NCI-H446 (cell line): Measurements from ENCODE around the gene WDR33.

Source experiments
- DNase-seq, 2 experiments: peaks; one replicate each; lab custom pipeline; 2025; lab: John Stamatoyannopoulos, UW

WDR33 gene

DNA sequence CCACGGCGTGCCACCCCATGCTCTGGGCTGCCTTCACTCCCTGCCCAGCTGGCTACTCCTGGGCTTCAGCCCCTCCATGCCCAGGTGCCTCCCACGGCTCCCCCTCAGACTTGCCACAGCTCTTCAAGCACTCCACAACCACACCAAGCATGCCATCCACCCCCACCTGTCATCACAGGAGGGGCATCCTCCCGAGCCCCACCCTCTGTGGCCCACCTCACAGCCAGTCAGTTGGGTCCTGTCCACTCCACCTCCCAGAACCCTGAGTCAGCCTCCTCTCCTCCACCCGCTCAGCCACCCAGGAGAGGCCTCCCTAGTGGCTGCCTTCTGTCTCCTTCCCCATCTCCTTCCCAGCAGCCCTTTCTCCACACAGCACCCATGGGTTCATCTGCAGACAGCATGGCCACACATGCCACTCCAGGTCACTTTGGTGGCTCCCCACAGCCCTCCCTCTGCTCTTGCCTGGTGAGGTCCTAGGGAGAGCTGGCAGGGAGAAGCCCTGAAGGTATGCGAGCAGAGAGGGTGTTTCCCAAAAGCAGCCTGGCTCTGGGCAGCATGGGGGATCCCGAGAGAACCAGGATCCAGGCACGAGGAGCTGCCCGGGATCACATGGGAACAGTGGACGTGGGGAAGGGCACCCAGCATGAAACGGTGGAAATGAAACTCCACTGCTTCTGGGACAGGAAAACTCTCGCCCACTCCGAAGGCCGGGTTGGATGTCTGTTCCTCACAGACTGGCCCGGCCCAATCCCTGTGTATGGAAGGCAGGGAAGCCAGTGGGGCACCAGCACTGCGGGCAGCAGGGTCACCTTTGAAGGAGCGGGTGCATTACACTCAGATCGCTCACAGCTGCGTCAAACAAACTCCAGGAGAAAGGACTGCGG, 138.4 kb downstream of the WDR33 start:
- DNase-seq = no peak

DNA sequence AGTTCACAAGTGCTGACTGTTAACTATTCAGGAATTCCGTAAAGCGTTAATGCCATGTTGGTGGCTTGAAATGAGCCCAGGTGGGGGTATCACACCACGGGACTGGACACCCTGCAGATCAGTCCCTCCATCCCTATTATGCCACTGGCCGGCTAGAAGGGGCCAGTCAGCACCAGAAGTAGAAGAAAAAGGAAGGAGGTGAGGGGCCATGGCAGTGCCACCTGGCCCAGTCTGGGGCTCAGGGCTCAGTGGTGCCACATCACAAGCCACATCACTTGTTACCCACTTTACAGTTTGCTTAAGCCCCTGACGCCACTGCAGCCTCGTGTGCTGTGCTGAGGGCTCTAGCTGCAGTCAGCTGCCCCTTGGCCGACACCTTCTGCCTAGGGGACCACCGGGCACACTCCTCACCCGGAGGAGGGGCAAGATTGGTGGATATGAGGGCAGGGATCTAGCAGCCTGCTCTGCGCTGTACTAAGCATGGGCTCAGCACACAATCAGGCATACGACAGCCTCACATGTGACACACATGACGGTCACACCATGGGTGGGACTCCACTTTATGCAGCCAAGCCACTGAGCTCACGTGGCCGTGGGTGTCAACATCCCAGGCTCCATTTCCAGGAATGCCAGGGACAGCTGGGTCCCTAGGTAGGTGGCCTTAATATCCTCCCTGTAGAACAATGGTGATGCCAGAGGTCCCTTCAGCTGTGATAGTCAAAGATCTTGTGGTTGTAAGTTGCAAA, 139.2 kb downstream of the WDR33 start:
- no peak for DNase-seq

DNA sequence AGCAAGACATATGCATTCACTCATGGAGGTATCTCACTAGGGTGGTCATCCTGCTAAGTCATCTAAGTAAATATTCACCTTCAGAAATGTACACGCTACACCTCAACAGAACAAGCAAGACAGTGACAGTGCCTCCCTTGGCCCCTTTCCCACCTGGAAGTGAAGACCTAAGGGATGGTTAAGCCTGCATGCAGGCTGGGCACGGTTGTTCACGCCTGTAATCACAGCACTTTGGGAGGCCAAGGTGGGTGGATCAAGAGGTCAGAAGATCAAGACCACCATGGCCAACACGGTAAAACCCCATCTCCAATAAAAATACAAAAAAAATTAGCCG, 140.0 kb downstream of the WDR33 start:
- no peak for DNase-seq

GRCh38 chr2:127670055-127670956, 140.7 kb downstream of the WDR33 start:
- no peak for DNase-seq

DNA sequence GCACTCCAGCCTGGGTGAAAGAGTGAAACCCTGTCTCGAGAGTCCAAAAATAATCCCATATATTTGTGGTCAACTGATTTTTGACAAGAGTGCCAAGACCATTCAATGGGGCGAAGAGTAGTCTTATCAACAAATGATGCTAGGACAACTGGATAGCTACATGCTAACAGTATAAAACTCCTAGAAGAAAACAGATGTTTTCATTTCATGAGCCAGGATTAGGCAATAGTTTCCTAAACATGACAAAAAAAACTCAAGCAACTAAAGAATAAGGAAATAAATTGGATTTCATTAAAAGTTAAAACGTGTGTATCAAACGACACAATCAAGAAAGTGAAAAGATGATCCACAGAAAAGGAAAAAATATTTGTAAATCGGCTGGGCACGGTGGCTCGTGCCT, 141.9 kb downstream of the WDR33 start:
- no peak for DNase-seq

DNA sequence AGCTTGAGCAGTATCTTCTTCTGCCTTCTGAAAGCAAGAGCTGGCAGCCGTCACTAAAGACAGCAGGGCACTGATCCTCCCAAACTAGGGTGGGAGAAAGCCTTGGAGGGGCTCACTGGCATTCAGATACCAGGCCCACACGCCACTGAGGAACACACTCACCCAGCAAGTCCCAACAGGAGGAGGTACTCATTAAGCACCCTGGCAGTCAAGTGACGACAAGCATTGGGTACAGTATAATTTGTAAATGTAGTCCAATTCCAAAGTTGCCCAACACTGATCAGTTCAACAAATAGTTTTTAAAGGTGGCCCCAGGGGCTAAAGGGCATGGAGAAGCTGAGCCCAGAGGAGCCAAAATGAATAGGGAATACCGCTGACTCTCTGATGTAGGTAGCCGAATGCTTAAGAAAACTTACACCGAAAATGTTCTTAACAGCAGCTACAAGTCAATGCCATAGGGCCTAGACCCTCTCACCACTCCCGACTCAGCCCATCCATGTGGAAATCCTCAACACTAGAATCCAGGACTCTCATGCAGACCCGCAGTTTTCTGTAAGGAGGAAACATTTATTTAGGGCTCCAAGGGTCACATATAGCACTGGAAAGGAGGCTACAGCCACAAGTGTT, 145.6 kb downstream of the WDR33 start:
- DNase-seq = no peak

GRCh38 chr2:127664895-127665225, 146.1 kb downstream of the WDR33 start:
- no peak for DNase-seq

- no peak for DNase-seq
Measured at GRCh38 chr2:127664065-127664894, 146.7 kb downstream of the WDR33 start.

DNA sequence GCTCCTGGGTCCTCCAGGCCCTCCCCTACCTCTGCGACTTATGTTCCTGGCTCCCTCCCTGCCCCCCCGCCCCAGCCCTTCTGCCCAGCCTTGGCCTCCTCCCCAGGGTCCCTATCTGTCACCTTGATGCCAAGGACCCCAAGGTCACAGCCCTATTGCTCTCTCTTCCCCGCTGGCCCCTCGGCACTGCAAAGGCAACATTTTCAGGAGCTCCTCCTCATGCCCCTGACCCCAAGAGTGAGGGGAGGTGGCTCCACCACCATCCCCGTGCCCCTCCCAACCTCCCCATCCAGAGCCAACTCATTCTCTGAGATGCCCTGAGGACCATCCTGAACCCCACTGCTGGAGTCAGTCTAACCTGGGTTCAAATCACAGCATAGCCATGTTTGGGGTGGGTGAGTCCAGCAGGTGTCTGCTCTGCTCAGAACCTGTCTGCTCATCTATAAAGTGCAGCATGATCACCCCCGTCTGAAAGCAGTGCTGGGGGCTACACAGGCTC, 147.4 kb downstream of the WDR33 start:
- DNase-seq = no peak

DNA sequence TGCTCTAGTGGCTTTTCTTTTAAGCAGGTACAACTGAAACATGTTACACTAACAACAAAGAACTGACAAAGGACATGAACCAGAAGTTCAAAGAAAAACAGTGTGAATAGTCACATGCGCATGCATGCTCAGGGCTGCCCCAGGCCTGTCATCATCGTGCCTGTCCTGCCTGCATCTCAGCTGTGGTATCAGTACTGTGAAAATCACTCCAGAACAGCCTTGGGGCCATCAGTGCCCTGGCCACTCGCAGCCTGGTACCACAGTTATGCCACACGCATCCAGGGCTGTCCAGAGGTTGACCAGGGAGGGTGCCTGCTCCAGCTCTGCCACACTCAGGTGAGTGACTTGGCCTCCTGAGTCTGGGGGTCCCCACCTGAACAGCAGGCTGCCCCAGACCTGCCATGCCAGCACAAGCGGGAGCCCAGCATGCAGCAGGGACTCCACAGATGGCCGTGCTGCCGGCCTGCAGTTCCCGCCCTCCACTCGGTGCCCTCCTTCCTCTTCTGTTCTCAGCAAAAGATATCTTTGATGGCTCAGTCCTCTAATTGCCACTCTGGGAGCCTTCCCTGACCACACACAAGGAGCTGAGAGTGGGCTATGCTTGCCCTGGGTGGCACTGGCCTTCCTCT, 147.9 kb downstream of the WDR33 start:
- DNase-seq = no peak

- DNase-seq = no peak
Measured at GRCh38 chr2:127661949-127662510, 148.9 kb downstream of the WDR33 start.

GRCh38 chr2:127661072-127661649, 149.8 kb downstream of the WDR33 start:
- DNase-seq = no peak

DNA sequence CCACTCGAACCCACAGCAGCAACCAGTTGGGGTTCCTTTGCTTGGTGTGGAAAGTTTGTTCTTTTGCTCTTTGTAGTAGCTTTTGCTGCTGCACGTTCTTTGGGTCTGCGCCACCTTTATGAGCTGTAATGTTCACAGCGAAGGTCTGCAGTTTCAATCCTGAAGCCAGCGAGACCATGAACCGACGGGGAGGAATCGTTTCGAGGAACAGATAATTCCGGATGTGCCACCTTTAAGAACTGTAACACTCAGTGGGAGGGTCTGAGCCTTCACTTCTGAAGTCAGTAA, 150.7 kb downstream of the WDR33 start:
- no peak for DNase-seq

GRCh38 chr2:127659408-127660290, 151.3 kb downstream of the WDR33 start:
- DNase-seq = no peak

GRCh38 chr2:127658641-127659407, 152.1 kb downstream of the WDR33 start:
- DNase-seq = no peak

GRCh38 chr2:127658146-127658545, 152.8 kb downstream of the WDR33 start:
- no peak for DNase-seq

- no peak for DNase-seq
Measured at GRCh38 chr2:127657232-127657595, 153.8 kb downstream of the WDR33 start.

GRCh38 chr2:127656569-127657231, 154.3 kb downstream of the WDR33 start:
- DNase-seq = no peak
